GM18873 (cell line): ENCODE measurements around the gene TBP.
"Not testable (repeated sequence)": the region's sequence is repeated elsewhere in the genome, so short reads cannot be mapped to it uniquely, and the experiment has no call there.

Experiments
- ATAC-seq: cut with Tn5 transposase; IDR thresholded peaks from one replicate; pipeline ENCODE4 v1.9.1; 2021; ENCODE audit warnings: mild to moderate bottlenecking, moderate library complexity, moderate number of reproducible peaks; ENCODE audit not compliant: unreplicated experiment, low FRiP score

The TBP gene

DNA sequence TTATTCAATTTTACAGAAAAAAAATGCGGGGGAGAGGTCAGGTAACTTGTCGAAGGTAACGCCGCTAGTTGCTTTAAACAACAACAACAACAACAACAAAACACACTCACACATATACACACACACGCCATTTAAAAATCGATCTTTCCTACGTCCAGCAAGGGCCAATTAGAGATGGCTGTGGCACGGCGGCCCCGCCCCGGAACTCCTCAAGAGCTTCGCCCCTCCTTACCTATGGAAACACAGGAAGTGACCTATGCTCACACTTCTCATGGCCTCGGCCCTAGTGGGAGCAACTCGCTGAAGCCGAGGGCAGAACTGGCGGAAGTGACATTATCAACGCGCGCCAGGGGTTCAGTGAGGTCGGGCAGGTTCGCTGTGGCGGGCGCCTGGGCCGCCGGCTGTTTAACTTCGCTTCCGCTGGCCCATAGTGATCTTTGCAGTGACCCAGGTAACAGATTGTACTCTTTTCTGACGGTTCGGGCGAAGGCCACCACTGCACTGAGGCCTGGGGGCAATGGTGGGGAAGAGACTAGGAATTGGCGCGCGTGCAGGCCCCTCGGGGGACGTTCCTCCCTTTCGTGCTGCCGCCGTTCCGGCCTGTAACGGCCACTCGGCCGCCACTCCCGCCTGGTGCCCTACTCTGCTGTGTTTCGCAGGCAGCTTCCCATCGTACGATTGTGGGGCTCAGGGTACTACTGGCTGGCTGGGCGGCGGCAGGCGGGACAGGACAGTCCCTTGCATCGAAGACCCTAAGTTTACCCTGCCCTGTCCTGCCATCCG, at the start of gene TBP:
TSS of gene TBP (plus strand) at position 357 of the 783 bp plus-strand sequence. CDS start 2,661 bp downstream, outside the sequence.
- peak; percentile 98 for ATAC-seq

DNA sequence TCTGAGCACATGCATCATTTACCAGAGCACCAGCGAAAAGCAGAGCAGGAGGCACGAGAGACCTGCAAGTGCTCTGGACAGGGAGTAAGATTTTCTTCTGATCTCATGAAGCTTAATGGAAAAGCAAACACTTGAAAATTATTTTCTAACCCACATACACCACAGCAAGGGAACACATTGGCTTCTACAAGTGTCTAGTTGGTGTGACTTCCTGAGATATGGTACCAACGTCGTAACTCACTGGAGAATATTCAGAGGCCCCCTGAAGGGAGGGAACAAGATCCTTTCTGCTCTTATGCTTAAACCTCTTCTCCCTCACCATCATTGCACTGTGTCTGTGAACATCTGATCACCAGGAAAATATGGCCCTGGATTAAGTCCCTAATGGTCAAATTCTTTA, 49.7 kb upstream of the TBP start:
- ATAC-seq: no peak

DNA sequence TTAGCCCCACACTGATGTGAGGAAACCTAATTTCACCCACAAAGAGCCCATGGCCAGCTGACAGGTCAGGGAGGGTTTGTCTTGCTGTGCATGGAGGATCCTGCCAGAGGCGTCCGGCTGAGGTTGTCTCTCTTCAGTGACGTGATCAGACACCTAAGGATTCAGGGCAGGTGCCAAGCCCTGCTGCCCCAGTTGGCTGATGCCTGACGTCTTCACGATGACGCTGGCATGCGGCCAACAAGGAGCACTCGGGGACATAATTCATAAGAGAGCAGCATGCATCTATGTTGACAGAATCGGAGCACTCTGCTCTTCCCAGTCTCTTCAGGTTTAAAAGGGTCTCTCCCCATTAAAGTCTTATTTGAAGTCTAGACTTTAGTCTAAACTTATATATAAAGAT, 48.9 kb upstream of the TBP start:
- no peak for ATAC-seq

DNA sequence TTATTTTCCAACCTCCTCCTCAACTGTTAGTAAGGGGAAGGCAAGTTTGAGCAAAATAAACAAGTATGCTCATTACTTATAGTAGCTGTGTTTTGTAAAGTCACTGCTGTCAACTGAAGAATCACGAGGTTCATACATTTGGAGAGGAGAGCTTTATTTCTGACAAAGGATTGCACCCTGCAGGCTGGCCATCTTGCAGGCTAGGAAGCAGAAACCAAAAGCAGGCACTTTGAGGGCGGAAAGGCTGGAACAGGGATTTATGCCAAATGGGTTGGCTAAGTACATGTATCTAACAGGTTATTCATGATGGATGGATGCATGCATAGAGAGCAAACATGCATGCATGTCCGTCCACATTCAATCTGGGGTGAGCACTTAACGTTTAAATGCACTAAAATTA, 47.7 kb upstream of the TBP start:
- ATAC-seq: no peak

DNA sequence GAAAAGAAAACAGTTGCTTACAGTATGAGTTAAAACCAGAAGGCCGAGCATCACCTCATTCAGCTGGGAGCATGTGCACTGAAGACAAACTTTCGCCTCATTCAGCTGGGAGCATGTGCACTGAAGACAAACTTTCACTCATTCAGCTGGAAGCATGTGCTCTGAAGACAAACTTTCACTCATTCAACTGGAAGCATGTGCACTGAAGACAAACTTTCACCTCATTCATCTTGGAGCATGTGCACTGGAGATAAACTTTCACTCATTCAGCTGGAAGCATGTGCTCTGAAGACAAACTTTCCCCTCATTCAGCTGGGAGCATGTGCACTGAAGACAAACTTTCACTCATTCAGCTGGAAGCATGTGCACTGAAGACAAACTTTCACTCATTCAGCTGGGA, 46.4 kb upstream of the TBP start:
- ATAC-seq: not testable (repeated sequence)

DNA sequence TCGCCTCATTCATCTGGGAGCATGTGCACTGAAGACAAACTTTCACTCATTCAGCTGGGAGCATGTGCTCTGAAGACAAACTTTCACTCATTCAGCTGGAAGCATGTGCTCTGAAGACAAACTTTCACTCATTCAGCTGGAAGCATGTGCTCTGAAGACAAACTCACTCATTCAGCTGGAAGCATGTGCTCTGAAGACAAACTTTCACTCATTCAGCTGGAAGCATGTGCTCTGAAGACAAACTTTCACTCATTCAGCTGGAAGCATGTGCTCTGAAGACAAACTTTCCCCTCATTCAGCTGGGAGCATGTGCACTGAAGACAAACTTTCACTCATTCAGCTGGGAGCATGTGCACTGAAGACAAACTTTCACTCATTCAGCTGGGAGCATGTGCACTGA, 45.9 kb upstream of the TBP start:
- not testable (repeated sequence) for ATAC-seq

DNA sequence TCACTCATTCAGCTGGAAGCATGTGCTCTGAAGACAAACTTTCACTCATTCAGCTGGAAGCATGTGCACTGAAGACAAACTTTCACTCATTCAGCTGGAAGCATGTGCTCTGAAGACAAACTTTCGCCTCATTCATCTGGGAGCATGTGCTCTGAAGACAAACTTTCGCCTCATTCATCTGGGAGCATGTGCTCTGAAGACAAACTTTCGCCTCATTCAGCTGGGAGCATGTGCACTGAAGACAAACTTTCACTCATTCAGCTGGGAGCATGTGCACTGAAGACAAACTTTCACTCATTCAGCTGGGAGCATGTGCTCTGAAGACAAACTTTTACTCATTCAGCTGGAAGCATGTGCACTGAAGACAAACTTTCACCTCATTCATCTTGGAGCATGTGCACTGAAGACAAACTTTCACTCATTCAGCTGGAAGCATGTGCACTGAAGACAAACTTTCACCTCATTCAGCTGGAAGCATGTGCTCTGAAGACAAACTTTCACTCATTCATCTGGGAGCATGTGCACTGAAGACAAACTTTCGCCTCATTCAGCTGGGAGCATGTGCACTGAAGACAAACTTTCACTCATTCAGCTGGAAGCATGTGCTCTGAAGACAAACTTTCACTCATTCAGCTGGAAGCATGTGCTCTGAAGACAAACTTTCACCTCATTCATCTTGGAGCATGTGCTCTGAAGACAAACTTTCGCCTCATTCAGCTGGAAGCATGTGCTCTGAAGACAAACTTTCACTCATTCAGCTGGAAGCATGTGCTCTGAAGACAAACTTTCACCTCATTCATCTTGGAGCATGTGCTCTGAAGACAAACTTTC, 45.1 kb upstream of the TBP start:
- not testable (repeated sequence) for ATAC-seq

DNA sequence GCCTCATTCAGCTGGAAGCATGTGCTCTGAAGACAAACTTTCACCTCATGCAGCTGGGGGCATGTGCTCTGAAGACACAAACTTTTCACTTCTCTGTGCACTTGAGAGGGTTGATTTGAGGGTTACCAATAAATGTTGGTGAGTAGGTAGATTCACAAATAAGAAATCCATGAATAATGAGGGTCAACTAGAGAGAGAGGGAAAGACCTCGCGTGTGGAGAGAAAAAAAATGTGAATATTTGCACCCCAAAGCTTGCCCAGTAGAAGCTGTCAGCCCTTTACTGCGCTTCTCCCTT, 44.5 kb upstream of the TBP start:
- ATAC-seq: no peak

DNA sequence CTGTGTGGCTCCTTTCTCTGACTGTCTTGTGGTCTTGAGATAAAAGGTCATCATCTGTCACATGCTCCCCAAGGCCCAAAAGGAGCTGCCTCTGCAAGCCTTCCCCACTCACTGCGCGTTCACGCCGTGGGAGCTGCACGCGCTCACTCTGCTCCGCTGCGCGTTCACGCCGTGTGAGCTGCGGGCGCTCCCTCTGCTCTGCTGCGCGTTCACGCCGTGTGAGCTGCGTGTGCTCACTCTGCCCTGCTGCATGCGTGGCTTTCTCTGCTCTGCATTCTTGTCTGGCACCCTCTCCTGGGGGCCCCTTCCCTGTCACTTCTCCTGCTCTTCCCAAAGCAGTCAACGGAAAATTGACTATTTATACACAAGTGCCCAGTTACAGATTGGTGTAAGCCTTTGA, 43.5 kb upstream of the TBP start:
- ATAC-seq: no peak

DNA sequence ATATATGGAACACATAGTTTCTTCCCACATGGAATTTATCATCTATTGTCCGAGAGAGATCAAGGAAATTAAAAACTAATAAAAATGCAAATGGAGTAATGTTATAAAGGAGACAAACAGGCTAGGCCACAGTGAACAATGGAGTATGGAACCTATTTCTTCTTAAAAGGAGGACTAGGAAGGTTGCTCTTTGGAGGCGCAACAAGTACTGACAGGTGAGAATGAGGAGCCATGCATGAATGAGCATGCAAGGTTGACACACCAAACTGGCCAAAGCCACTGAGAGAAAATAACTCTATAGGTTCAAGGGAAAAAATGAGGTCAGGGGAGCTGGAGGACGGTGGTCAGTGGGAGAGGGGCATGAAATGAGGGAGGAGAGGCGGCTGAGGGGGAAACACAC, 41.9 kb upstream of the TBP start:
- no peak for ATAC-seq

DNA sequence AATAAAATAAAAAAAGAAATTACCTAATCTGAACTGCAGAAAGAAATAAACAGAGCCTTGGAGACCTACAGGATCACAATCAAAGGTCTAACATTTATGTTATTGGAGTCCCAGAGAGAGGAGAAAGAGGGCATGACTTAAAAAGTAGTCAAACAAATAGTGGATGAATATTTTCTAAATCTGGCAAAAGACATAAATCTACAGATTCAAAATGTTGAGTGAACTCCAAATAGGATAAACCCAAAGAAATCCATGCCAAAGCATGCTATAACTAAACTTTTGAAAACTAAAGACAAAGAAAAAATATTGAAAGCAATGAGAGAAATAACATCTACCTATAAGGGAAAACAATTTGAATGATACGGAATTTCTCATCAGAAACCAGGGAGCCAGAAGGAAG, 39.3 kb upstream of the TBP start:
- ATAC-seq: no peak

DNA sequence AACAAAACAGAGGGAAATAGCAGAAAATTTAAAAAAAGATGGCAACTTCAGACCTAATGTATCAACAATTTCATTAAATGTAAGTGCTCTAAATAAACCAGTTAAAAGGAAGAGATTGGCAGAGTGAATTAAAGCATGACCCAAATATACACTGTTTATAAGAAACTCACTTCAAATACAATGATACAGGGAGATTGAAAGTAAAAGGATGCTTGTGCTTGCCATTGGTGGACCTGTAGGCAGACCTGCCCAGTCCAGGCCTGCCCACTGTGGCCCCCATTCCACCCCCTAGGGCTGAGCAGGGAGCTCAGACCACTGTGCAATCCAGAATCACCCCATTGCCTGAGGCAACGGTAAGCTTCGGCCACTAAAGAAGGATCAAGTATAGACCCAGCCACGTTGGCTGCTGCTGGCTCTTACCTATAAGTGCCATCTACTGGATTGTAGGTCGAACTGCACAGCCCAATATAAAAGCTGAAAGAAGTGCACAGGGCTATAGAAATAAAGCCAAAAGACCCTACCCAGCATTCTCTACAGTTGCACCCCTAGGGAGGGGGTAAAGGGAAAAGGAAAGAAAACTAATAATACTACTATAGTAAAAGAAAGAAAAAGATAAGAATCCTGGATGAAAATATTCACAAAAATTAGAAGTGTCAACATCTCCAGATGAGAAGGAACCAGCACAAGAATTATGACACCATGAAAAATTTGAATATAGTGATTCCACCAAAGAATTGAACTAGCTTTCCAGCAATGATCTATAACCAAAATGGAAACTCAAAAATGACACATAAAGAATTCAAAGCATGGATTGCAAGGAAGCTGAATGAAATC, 37.2 kb upstream of the TBP start:
- ATAC-seq: peak; percentile 80

DNA sequence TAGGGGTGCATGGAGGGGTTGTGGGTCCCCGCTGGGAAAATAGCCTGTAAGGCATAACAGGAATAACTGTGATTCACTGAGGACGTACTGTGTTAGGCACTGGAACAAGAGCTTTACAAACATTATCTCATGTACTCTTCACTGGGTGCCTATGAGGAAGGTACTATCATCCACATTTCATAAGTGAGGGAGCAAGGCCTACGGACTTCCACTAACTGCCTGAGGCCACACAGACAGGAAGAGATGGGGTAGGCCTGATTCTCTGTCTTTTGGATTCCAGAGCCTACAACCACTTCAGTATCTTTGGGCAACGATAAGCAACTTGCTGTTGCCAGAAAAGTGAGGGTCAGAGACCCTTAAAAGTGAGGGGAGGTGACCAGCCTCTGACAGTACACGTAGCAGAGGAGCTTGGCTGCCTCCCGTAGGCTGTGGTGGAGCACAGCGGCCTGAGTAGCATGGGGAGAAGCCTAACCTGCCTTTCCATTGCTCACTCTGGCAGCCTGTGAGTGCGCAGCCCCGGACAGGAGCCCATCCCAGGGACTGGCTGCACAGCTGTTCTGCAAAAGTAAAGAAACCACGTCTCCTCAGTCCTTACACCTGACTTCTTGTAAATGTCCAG, 31.5 kb upstream of the TBP start:
- ATAC-seq: no peak

DNA sequence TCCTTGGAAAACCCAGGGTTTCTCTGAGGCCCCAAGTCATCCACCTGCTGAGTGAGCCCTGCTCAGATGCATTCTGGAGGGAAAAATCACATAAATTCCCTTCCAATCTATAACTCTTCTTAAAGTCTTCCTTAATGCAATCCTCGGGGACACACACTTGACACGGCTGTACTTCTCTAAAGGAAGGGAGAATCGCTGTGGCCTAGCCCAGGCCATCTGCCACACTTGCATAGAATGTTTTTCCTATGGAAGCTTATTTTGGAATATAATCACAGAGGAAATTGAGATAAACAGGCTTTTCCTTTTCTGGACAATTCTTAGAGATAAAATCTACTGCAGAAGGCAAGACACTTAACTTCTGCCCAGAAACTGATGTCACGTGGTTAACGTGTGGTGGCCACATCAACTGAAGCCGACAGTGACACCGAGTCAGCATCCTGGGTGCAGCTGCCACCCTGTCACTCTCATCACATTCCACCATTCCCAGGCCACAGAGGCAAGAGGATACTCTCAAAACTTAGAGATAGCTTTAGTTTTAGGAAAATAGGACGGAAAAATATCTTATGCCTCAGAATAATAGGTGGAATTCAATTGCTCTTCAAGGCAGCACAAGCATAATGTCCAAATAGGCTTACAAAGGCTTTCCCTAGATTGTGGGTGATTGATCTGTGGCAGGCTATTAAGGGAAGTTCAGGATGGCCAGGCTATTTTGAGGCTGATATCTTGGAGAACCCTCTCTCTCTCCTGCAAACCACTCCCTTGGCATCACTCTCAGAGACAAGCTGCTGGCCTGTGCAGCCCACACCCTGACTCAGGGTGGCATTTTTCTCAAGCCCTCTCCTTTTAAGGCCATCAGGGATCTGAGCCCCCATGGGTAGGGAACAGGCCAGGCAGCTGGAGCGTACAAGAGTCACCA, 30.7 kb upstream of the TBP start:
- ATAC-seq: no peak

DNA sequence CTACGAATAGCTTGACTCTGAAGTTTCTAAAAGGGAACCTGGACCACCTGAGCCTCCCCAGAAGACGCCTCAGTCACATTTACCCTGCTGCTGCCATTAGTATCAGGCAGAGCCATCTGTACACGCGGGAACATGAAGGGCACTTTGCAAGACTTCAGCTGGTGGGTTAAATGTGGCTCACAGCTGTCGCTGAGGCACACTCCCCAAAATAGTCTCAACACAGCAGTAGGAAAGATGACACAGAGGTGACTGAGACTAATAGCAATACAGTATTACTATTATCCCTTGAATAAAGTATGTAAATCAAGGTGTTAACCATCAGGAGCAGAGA, 30.0 kb upstream of the TBP start:
- ATAC-seq: no peak

DNA sequence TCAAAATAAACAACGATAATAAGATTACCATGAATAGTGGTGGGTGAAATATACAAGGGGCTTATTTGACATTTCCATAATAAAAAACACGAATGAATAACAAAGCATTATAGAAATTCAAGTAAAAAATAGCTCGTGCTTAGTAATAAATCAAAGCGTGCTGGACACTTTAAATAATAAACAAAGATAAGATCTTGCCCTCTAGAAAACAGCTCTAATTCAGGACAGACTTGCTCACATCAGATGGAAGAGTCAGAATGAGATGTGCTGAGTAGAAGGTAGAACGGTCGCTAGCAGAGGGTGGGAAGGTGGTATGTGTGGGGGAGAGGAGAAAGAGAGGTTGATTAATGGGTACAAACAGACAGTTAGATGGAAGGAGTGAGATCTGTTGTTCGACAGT, 28.4 kb upstream of the TBP start:
- no peak for ATAC-seq

DNA sequence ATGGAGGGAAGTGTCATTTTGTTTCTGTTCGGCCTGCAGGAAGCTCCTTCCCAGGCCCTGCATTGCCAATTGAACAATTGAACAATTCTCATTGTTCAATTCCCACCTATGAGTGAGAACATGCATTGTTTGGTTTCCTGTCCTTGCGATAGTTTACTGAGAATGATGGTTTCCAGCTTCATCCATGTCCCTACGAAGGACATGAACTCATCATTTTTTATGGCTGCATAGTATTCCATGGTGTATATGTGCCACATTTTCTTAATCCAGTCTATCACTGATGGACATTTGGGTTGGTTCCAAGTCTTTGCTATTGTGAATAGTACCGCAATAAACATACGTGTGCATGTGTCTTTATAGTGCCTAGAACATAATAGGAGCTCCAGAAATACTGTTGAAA, 26.2 kb upstream of the TBP start:
- ATAC-seq: not testable (repeated sequence)

DNA sequence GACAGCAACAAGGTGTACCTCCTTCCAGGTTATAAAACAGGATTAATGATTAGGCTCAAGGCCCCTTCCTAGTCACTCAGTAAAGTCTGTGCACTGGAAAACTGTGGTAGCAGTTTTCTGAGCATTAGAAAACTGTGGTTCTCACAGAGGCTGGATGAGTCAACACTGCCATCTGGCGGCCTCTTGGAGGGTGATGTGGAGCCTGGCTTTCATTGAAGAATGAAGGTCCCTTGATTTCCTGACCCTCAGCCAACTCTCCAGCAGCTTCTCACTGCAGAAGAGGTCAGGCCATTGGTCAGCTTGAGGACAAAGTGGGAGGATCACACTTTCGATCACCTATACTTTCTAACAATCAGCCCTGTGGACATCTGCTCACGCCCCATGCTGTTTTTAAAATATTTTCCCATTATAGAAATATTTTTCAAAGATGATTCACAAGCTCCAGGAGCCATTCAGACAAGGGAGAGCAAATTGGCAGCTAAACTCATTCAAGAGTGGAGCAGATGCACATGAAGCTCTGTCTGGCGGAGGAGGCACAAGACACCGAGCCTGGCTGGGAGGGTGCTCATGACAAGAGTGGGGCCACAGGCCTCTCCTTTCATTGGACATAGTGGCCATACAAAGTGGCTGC, 24.2 kb upstream of the TBP start:
- ATAC-seq: peak; percentile 49

DNA sequence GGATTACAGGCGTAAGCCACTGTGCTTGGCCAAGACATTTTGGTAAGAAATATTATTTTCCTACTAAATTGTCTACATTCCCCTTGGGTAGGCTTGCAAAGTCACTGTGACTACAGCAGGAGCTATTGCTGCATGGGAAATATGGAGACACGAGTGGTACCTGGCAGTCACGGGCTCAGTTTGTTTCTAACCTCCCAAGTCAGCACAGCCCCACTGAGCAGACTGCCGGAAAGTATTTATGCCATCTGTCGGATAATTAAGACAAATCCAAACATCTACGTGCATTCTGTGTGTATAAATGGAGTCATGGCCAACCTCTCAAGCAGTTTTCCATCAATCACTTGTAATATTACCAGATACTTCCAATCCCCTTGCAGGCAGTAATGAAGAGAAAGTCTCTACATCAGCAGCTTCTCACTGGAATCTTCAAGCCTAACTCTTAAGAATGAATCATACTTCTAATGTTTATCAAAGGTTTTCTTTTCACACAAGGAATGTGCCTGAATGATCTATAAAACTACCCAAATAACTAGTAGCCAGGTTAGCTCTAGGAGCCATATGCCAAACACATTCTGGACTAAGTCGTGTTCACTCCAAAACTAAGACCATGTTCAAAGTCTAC, 21.2 kb upstream of the TBP start:
- ATAC-seq: no peak
